ENCODE measurements around the gene DSCAM. TPM values are rescaled to one million over a fixed set of nuclear protein-coding genes. Genes with fewer than 3 reads are reported as not detected.

DSCAM gene
- total RNA-seq, 4 donors from 2014 or later = not detected

DNA sequence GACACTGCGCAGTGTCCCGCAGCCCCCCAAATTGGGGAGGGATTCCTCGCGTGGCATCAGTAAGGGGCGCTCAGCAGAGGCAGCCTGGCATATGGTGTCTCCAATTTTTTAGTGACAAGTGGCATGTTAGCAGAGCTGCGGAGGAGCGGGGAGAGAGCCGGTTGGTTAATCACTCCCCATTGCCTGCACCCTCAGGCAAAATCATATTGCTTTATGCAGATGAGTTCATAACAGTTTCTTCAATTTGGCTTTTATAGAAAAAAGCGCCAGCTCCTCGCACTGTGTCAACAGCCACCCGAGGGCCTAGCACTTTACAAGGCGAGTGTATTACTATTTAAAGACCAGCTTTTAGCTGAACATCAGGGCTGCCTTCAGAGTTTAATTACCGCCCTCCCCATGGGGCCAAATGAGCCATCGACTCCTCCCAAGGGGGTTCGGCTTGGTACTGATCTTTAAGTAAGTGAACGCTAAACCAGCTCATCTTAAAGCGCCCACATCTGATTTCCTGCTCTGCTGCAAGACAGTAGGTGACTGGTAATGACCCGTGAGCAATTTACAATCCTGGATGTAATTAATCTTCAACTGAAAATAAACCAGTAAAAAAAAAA, 298.9 kb downstream of the DSCAM start:
- WGBS, 2 donors (ENCODE audit: low coverage in 1 of 2) = 69 to 81% methylated on average over 9 to 10 of the region's 18 CpGs
- no peaks in the 10 kb centered on the region for H3K27me3 ChIP-seq
- ATAC-seq = no peak
- H3K4me3 ChIP-seq = no peak overlapping the region
- no peak for TF ChIP-seq POLR2A (IDR thresholded peaks at IDR 0.05)
- H3K36me3 ChIP-seq = no peaks in the 10 kb centered on the region
- H3K9me3 ChIP-seq = peaks cover 0 to 17% (median 0%) of the 10 kb centered on the region in 3 donors
- no peaks in the 10 kb centered on the region for H3K4me1 ChIP-seq
- no peak overlapping the region for H3K27ac ChIP-seq

DNA sequence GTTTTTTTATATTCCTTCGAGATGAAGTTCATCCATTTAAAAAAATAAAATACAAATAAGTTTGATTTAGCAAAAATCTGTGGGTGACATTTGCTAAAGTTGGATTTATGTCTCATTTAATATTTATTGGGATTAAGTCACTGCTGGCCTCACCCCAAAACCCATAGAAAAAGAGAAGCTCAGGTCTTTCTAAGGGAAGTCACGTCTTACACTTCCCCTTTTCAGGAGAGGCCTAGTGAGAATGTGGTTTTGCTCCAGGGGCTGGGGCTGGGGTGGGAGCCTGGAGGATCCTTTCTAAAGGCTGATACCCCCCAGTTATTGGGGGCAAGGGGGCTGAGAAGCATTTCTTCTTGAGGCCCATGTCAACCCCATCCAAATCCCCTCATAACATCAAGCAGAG, 300.3 kb downstream of the DSCAM start:
- peaks cover 0 to 17% (median 0%) of the 10 kb centered on the region in 3 donors for H3K9me3 ChIP-seq
- H3K27ac ChIP-seq = no peak overlapping the region
- no peaks in the 10 kb centered on the region for H3K4me1 ChIP-seq
- H3K4me3 ChIP-seq = no peak overlapping the region
- ATAC-seq = no peak
- H3K27me3 ChIP-seq = no peaks in the 10 kb centered on the region
- H3K36me3 ChIP-seq = no peaks in the 10 kb centered on the region
- TF ChIP-seq, protein P1, sequence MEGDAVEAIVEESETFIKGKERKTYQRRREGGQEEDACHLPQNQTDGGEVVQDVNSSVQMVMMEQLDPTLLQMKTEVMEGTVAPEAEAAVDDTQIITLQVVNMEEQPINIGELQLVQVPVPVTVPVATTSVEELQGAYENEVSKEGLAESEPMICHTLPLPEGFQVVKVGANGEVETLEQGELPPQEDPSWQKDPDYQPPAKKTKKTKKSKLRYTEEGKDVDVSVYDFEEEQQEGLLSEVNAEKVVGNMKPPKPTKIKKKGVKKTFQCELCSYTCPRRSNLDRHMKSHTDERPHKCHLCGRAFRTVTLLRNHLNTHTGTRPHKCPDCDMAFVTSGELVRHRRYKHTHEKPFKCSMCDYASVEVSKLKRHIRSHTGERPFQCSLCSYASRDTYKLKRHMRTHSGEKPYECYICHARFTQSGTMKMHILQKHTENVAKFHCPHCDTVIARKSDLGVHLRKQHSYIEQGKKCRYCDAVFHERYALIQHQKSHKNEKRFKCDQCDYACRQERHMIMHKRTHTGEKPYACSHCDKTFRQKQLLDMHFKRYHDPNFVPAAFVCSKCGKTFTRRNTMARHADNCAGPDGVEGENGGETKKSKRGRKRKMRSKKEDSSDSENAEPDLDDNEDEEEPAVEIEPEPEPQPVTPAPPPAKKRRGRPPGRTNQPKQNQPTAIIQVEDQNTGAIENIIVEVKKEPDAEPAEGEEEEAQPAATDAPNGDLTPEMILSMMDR (IDR thresholded peaks at IDR 0.05) = no peak
- TF ChIP-seq POLR2A (IDR thresholded peaks at IDR 0.05) (no peak), POLR2AphosphoS5 (IDR thresholded peaks at IDR 0.05) (no peak), EP300 (IDR thresholded peaks at IDR 0.05) (no peak)
- WGBS, 2 donors (ENCODE audit: low coverage in 1 of 2) = 81 to 100% methylated on average over 1 to 2 of the region's 2 CpGs

DNA sequence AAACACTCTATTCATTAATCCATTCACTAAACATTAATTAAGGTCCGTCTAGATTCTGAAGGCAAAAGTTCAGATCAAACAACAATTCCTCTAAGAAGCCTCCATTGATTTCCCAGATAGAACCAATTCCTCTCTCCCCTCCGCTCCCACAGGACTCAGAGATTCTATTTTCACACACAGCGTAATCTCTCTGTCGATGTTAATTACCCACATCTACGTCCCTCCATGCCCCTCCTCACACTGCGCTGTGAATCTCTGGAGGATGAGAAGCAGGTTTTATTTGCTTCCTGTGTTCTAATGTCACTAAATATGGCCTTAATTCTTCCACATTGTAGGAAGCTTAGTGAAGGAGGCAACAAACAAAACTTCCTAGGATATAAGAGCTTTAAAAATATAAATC, 306.7 kb downstream of the DSCAM start:
- no peak overlapping the region for H3K4me3 ChIP-seq
- no peak overlapping the region for H3K27ac ChIP-seq
- ATAC-seq = no peak
- TF ChIP-seq EP300 (IDR thresholded peaks at IDR 0.05) = no peak
- no peak for TF ChIP-seq POLR2AphosphoS5 (IDR thresholded peaks at IDR 0.05)
- TF ChIP-seq POLR2A (IDR thresholded peaks at IDR 0.05) = no peak
- TF ChIP-seq, protein P1 (IDR thresholded peaks at IDR 0.05) = no peak
- WGBS, 2 donors (ENCODE audit: low coverage in 1 of 2) = 50 to 59% methylated on average over 4 to 6 of the region's 6 CpGs
- H3K36me3 ChIP-seq = no peaks in the 10 kb centered on the region
- no peaks in the 10 kb centered on the region for H3K27me3 ChIP-seq
- H3K4me1 ChIP-seq = no peaks in the 10 kb centered on the region
- peaks cover 0 to 15% (median 0%) of the 10 kb centered on the region in 3 donors for H3K9me3 ChIP-seq

DNA sequence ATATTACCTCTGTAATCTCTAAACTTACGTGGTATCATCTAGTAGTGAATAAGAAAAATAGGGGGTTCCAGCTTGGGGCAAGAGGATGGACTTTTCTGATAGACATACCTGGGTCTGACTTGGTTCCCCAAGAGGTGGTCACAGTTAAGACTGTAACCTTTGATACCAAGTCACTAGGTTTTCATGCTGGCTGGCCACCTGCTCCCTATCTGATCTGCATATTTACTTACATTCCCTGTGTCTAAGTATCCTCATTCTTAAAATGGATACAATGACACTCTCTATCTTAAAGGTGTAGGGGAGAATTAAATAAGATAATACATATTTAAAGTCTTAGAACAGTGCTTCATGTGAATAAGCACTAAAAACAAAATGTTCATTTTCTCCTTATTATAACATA, 312.1 kb downstream of the DSCAM start:
- no peak overlapping the region for H3K27ac ChIP-seq

DNA sequence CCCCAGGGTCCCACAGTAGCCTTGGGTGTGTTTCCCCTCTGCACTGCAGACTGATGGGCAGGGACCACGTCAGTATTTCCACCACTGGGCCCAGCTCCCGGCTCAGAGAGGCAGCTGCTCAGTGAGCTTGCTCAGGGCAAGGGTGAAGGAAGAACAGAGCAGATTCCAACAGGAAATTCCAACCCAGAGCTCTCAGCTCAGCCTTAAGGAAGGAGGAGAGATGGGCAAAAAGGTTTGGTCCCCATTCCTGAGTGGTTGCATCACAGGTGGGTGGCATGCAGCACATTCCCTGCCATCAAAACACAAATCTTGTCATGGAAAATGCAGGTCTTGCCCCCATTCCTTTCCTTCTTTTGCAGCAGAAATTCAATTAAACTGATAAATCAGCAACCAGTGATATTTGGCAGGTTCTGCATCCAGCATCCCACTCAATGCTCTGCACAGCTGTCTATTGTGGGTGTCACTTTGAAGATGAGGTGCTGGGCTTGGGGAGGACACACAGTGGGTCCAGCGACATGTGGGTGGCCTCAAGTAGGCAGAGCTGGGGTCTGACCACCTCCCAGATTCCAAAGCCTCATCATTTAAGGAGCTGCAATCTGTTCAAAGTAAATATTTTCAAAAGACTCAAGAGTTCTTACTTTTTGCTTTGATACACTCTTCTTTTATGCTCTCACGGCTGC, 315.4 kb downstream of the DSCAM start:
- H3K9me3 ChIP-seq = peaks cover 0 to 16% (median 4%) of the 10 kb centered on the region in 3 donors
- no peak for ATAC-seq

More for the DNA sequence above, 312.1 kb downstream of the DSCAM start:
- no peaks in the 10 kb centered on the region for H3K36me3 ChIP-seq
- no peak for ATAC-seq
- no peaks in the 10 kb centered on the region for H3K9me3 ChIP-seq
- 67 to 72% methylated on average over 1 of the region's 1 CpG for WGBS, 2 donors (ENCODE audit: low coverage in 1 of 2)
- H3K27me3 ChIP-seq = peaks cover 10% of the 10 kb centered on the region
- no peak overlapping the region for H3K4me3 ChIP-seq
- H3K4me1 ChIP-seq = no peaks in the 10 kb centered on the region
- TF ChIP-seq POLR2AphosphoS5 (IDR thresholded peaks at IDR 0.05) (no peak), POLR2A (IDR thresholded peaks at IDR 0.05) (no peak), EP300 (IDR thresholded peaks at IDR 0.05) (no peak)
- TF ChIP-seq, protein P1 (IDR thresholded peaks at IDR 0.05) = no peak

More for the DNA sequence above, 315.4 kb downstream of the DSCAM start:
- Histone ChIP-seq H3K27me3 (peaks cover 10% of the 10 kb centered on the region), H3K36me3 (no peaks in the 10 kb centered on the region), H3K4me1 (no peaks in the 10 kb centered on the region), H3K27ac (no peak overlapping the region), H3K4me3 (no peak overlapping the region)
- 13 to 48% methylated on average over 1 to 2 of the region's 4 CpGs for WGBS, 2 donors (ENCODE audit: low coverage in 1 of 2)
- TF ChIP-seq, protein P1 (IDR thresholded peaks at IDR 0.05) = no peak
- TF ChIP-seq EP300 (IDR thresholded peaks at IDR 0.05) (no peak), POLR2A (IDR thresholded peaks at IDR 0.05) (no peak), POLR2AphosphoS5 (IDR thresholded peaks at IDR 0.05) (no peak)

Measured in gastroesophageal sphincter (tissue), 4 donors.